IPS-18c (cell line): ENCODE data around the gene MOV10L1.
"Not testable (repeated sequence)": the region's sequence is repeated elsewhere in the genome, so short reads cannot be mapped to it uniquely, and the experiment has no call there.

ENCODE experiments used
- H3K4me3 ChIP-seq: 2 replicates; pipeline ENCODE4 v1.7.0; 2013; ENCODE audit warnings: low read depth, mild to moderate bottlenecking, low read length, moderate library complexity; ENCODE audit not compliant: insufficient read depth
- H3K9me3 ChIP-seq: one replicate; pipeline ENCODE4 v1.6.1; 2013; ENCODE audit warnings: mild to moderate bottlenecking, low read length, moderate library complexity; ENCODE audit not compliant: control insufficient read depth, insufficient read depth

MOV10L1 gene

DNA sequence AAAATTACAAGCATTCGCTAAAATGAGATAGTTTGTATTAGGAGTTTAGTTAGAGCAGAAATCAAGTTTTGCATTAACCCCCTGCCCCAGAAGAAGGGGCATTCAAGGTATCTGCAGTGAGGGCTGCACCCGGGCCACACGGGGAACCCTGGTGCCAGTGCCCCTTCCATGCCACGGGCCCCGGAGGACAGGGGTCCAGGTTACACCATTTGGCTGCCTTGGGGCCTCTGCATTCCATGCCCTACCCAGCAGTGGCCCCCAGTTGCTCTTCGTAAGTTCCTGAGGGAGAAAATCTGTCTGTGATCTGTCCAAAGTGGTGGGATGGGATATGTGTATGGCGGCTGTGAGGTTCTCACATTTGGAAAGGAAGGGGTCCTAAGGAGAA is 63.9 kb downstream of the MOV10L1 start:
- Histone ChIP-seq H3K4me3 (no peak overlapping the region), H3K9me3 (no peaks in the 10 kb centered on the region)

DNA sequence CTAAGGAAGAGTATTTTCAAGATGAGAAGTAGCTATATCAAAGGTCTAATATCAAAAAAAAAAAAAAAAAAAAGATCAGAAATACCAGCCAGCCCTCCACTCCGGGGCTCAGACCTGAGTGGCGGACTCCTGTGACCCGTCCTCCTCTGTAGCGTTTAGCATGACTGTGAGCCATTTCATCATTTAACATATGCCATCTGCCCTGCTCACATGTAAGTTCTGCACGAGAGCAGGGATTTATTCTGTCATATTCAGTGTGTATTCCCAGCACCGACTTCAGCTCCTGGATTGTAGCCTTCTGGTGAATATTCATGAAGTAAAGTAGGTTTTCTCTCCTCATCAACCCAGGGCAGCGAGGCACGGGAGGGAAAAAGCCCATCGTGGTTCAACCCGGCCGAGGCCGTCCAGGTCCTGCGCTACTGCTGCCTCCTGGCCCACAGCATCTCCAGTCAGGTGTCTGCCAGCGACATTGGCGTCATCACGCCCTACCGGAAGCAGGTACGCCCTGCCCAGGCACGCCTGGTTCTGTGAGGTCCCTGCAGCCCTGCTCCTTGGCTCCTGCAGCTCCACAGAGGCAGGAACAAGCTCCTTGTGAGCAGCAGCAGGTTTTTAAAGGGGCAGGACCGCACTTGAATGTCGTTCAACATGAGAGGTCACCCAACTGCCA is 68.0 kb downstream of the MOV10L1 start:
- Histone ChIP-seq H3K9me3 (no peaks in the 10 kb centered on the region), H3K4me3 (no peak overlapping the region)

- Histone ChIP-seq H3K9me3 (no peaks in the 10 kb centered on the region), H3K4me3 (no peak overlapping the region)
Measured at GRCh38 chr22:50160947-50161346, 71.1 kb downstream of the MOV10L1 start.

DNA sequence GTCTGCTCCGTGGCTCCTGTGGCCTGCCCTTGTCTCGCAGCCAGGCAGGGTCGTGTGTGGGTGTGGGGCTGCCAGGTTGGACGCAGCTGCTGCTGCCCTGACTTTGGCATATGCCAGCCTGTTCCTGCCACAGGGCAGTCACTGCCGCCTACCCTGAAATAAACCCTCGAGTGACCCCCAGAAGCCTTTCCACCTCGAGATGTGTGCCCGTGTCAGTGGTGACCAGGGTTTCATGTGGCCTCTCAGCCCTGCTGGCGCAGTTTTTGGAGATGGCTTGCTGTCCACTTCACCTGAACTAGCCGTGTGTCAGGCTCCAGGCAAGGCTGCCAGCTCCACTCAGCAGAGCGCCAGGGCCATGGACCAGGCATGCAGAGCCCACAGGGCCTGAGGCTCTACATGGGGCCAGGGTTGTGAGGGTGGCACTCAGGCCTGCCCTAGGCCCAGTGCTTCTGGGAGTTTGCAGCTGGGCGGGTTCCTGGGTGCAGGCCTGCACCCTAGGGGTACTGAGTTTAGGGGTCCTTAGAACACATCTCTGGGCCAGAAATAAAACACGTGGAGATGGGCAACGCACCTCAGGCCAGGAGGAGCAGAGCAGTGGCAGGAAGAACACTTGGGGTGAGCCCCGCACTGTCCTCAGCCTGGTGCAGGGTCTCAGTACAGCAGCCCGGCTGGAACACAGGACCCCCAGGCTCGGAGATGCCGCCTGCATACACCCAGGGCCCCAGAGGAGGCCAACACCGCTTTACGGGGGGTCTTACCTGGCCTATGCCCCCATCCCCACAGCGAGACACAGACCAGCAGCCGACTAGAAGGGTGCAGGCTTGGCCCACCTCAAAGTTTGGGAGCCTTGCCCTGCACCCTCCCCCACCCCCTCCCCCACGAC is 71.9 kb downstream of the MOV10L1 start:
- H3K9me3 ChIP-seq: no peaks in the 10 kb centered on the region

GRCh38 chr22:50162391-50162956 is 72.7 kb downstream of the MOV10L1 start:
- Histone ChIP-seq H3K9me3 (no peaks in the 10 kb centered on the region), H3K4me3 (no peak overlapping the region)

More for the DNA sequence above, 71.9 kb downstream of the MOV10L1 start:
- H3K4me3 ChIP-seq: no peak overlapping the region

DNA sequence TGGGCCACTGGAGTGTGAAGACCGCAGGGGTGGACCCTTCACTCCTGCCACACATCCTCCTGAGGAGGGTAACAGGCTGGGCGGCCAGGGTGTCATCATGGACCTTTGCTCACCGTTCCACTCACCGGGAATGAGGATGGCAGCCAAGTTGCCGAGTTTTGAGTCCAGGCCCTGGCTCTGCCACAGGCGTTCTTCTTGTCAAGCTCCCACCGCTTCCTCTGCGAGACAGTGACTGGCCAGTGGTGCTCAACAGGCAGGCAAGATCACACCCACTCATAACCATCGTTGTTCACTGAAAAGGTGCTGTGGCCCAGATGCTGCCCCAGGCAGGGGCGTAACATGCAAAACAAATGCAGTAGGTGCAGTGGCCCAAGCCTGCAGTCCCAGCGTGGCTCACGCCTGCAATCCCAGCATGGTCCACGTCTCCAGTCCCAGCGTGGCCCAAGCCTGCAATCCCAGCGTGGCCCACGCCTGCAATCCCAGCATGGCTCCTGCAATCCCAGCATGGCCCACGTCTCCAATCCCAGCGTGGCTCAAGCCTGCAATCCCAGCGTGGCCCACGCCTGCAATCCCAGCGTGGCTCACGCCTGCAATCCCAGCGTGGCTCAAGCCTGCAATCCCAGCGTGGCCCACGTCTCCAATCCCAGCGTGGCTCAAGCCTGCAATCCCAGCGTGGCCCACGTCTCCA is 75.8 kb downstream of the MOV10L1 start:
- H3K4me3 ChIP-seq: no peak overlapping the region
- H3K9me3 ChIP-seq: peaks cover 2% of the 10 kb centered on the region

DNA sequence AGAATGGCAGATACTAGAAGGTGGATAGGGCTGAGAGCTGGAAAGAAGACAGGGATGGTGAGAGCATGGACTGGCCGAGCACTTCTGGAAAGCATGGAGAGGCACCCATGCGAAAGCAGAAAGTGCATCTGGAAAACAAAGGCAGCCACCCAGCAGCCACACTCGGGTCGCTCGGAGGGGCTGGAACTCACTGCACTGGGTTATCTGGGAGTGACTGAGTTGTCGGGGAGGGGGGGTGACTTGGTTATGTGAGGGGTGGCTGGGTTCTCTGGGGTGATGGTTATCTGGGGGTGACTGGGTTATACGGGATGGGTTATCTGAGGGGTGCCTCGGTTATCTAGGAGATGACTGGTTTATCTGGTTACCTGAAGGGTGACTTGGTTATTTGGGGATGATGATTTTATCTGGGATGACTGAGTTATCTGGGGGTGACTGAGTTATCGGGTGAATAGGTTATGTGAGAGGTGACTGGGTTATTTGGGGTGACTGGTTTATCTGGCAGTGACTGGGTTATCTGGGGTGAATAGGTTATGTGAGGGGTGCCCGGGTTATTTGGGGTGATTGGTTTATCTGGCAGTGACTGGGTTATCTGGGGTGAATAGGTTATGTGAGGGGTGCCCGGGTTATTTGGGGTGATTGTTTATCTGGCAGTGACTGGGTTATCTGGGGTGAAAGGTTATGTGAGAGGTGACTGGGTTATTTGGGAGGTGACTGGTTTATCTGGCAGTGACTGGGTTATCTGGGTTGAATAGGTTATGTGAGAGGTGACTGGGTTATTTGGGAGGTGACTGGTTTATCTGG is 78.1 kb downstream of the MOV10L1 start:
- H3K4me3 ChIP-seq: no peak overlapping the region

DNA sequence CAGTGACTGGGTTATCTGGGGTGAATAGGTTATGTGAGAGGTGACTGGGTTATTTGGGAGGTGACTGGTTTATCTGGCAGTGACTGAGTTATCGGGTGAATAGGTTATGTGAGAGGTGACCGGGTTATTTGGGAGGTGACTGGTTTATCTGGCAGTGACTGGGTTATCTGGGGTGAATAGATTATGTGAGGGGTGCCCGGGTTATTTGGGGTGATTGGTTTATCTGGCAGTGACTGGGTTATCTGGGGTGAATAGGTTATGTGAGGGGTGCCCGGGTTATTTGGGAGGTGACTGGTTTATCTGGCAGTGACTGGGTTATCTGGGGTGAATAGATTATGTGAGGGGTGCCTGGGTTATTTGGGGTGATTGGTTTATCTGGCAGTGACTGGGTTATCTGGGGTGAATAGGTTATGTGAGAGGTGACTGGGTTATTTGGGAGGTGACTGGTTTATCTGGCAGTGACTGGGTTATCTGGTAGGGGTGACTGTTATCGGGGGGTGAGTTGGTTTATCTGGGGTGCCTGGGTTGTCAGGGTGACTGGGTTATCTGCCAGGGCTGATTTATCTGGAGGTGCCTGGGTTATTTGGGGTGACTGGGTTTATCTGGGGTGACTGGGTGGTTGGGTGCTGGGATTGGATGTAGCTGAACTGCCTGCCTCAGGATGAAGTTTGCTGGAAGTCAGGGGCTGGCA is 78.8 kb downstream of the MOV10L1 start:
- H3K4me3 ChIP-seq, H3K9me3 ChIP-seq: not testable (repeated sequence)

More for the DNA sequence above, 78.1 kb downstream of the MOV10L1 start:
- peaks cover 2% of the 10 kb centered on the region for H3K9me3 ChIP-seq

DNA sequence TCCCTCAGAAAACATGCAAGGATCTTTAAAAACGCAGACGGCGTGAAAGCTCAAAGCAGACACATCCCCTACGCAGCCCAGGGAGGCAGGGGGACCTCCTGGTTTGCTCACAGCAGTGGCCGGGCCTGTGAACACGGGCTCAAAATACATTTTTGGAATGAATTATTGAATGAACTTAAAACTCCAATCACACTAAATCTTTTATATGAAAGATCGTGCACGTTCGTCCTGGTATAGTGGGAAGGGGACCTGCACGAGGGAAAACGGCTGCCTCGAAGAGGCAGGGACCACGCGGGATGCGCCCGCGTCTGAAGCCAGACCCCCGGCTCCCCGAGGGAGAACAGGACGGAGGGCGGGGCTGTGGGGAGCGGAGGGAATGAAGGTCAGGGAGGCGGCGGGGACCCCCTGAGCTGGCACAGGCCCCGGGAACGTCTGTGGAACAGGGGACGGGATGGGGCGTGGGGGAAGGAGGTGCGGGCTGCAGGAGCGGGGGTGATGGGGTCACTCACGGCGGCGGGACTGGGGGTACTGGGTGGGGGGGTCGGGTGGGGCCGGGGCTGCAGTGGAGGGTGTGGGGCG is 79.5 kb downstream of the MOV10L1 start:
- Histone ChIP-seq H3K4me3 (peak overlapping the region; percentile 47), H3K9me3 (peaks cover 2% of the 10 kb centered on the region)

- peak overlapping the region; percentile 47; the same call in 1 of the 2 replicates for H3K4me3 ChIP-seq
- H3K9me3 ChIP-seq: peaks cover 2% of the 10 kb centered on the region
Measured at GRCh38 chr22:50169774-50170341, 80.1 kb downstream of the MOV10L1 start.

- H3K9me3 ChIP-seq: peaks cover 2% of the 10 kb centered on the region
- peak within 1 kb of the TSS; percentile 68 for H3K4me3 ChIP-seq
Measured at GRCh38 chr22:50170453-50171318, 80.9 kb downstream of the MOV10L1 start, which contains the start of gene PANX2. Gene PANX2, plus strand, starts transcription at chr22:50170731. Its CDS starts 0 bp downstream, at chr22:50170731.

DNA sequence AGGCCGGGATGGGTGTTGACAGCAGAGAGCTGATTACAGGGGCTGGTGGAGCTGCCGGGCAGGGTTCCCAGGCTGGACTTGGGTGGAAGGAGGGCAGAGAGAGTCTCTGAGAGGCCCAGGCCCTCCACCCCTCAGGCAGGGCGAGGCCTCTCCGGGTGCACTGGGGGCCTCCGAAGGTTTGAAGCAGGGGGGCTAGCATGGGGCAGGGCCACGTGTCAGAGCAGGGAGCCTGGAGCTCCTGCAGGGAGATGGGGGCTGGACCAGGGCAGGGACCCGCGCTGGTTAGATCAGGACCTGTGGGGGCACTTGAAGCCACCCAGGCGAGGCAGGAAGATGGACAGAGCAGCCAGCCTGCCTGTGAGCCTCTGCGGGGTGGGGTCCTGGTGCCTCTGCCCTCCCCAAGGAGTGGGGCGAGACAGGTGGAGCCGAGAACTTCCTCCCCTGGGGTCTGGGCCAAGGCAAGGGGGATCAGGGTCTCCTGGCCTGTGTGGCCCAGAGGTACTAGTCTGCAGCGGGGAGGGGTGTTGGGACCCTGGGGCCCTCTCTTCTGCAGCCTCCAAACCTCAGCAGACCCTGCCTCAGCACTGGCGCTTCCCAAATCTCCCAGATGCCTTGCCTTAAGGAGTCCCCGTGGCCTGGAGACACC is 81.6 kb downstream of the MOV10L1 start:
- Histone ChIP-seq H3K4me3 (peak overlapping the region; percentile 68), H3K9me3 (peaks cover 2% of the 10 kb centered on the region)

- no peak overlapping the region for H3K4me3 ChIP-seq
- H3K9me3 ChIP-seq: peaks cover 2% of the 10 kb centered on the region
Measured at GRCh38 chr22:50171965-50172421, 82.2 kb downstream of the MOV10L1 start.

DNA sequence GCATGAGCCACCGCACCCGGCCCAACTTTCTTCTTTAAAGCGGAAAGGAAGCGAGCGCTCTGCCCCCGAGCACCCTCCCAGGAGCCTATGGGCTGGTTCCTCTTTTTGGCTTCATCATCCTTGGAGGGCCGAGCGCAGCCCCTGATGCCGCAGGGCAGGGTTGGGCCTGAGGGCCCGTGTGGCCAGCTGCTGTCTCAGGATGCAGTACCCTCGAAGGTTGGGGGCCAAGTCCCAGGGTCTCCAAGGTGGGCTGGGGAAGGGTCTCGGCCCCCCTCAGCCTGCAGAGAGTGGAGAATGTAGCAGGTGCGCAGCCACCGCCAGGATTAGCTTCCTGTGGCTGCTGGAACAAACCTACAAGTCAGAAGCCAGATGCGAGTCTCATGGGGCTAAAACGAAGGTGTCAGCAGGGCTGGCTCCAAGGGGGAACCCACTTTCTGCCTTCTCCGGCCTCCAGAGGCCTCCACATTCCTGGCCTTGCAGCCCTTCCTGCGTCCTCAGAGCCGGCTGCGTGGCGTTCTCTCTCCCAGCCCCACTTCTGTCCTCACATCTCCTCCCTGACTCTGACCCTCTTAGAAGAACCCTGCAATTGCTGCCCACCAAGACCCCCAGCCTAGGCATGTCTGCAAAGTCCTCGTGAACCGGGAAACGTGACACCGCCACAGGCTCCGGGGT is 83.6 kb downstream of the MOV10L1 start:
- no peaks in the 10 kb centered on the region for H3K9me3 ChIP-seq
- H3K4me3 ChIP-seq: no peak overlapping the region
